ENCODE measurements around the gene LCE6A. TPM values are rescaled to one million over a fixed set of nuclear protein-coding genes. Genes with fewer than 3 reads are reported as not detected.

The LCE6A gene
- total RNA-seq, 1 donor from 2014 or later: not detected

DNA sequence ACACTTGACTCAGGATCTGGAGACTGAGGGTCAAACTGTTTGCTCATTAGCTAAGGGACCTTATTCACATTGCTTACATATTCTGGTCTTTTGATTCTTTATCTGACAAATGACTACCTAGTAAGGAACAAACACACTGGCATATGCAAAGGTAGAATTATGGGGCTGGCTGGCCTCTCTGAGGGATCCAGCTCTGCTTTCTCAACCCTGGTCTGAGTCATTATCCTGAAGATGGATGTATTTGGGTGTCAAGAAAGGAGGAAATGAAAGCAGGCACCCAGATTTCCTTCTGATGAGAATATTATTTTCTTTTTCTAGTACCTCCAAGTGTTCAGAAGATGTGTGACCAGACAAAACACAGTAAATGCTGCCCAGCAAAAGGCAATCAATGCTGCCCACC lies 41.4 kb downstream of the LCE6A start:
- Mint-ChIP-seq H3K27ac (no peak overlapping the region), H3K27me3 (ENCODE audit: insufficient read depth, low read depth) (peaks cover 4% of the 10 kb centered on the region), H3K36me3 (no peaks in the 10 kb centered on the region), H3K9me3 (peaks cover 16% of the 10 kb centered on the region), H3K4me3 (no peak overlapping the region), H3K4me1 (no peaks in the 10 kb centered on the region)
- no peaks in the 10 kb centered on the region for H3K27me3 ChIP-seq
- H3K9me3 ChIP-seq (ENCODE audit: low read depth): peaks cover 9% of the 10 kb centered on the region
- H3K4me3 ChIP-seq: no peak overlapping the region
- H4K20me1 ChIP-seq (ENCODE audit: low read depth): no peaks in the 10 kb centered on the region
- DNase-seq (ENCODE audit: low spot score): no peak
- H2AFZ ChIP-seq (replicated peaks): no peak overlapping the region
- H3K79me2 ChIP-seq (ENCODE audit: low read depth): no peaks in the 10 kb centered on the region
- no peak overlapping the region for H3K27ac ChIP-seq
- H3F3A ChIP-seq (ENCODE audit: low read depth): no peaks in the 10 kb centered on the region
- H3K4me2 ChIP-seq: no peak overlapping the region
- H3K36me3 ChIP-seq: no peaks in the 10 kb centered on the region
- TF ChIP-seq EZH2phosphoT487 (IDR thresholded peaks at IDR 0.05) (no peak), EZH2 (IDR thresholded peaks at IDR 0.05) (no peak)
- TF ChIP-seq, protein P1, sequence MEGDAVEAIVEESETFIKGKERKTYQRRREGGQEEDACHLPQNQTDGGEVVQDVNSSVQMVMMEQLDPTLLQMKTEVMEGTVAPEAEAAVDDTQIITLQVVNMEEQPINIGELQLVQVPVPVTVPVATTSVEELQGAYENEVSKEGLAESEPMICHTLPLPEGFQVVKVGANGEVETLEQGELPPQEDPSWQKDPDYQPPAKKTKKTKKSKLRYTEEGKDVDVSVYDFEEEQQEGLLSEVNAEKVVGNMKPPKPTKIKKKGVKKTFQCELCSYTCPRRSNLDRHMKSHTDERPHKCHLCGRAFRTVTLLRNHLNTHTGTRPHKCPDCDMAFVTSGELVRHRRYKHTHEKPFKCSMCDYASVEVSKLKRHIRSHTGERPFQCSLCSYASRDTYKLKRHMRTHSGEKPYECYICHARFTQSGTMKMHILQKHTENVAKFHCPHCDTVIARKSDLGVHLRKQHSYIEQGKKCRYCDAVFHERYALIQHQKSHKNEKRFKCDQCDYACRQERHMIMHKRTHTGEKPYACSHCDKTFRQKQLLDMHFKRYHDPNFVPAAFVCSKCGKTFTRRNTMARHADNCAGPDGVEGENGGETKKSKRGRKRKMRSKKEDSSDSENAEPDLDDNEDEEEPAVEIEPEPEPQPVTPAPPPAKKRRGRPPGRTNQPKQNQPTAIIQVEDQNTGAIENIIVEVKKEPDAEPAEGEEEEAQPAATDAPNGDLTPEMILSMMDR (IDR thresholded peaks at IDR 0.05): no peak
- H3K4me1 ChIP-seq: no peaks in the 10 kb centered on the region
- no peak overlapping the region for H3K9ac ChIP-seq

DNA sequence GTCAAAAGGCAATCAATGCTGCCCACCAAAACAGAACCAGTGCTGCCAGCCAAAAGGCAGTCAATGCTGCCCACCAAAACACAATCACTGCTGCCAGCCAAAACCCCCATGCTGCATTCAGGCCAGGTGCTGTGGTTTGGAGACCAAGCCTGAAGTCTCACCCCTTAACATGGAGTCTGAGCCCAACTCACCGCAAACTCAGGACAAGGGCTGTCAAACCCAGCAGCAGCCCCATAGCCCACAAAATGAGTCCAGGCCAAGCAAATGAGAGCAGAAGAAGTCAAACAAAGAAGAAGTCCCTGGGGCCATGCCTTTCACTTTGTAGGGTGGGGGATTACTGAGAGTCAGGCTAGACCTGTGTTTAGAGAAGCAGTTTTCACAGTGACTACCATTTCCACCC lies 41.9 kb downstream of the LCE6A start:
- H3K9me3 Mint-ChIP-seq: peaks cover 16% of the 10 kb centered on the region

DNA sequence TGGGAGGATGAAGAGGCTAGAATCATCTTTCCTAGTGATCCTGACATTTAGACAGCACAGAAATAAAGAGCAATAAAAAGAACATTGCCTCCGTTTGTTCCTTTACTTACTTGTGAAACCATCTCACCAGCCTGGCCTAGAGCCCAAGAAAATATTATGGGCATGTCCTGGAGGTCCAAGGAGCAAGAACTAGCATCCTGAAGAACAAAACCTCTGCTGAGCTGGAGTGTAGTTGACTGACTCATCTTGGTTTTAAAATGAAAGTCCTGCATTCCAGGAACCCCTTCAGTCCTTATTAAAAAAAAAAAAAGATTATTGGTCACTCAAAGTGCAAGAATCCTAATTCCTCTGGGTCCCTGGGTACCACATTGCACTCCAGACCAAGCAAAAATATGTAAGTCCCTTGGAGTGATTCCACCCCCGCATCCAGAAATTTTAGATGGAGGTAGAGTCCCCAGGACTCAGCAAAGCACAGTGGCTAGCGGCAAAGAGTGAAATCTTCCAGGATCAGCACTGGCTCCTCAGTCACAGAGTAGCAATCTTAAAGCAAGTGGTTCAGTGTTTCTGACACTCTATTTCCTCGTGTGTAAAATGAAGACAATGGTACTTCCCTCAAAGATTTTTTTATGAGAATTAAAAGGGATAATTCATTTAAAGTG lies 42.4 kb downstream of the LCE6A start:
- H3K4me2 ChIP-seq: no peak overlapping the region
- peaks cover 11% of the 10 kb centered on the region for H3K9me3 Mint-ChIP-seq
- no peak for DNase-seq (ENCODE audit: low spot score)

More for the DNA sequence above, 41.9 kb downstream of the LCE6A start:
- H3K4me3 Mint-ChIP-seq: no peak overlapping the region
- Histone ChIP-seq H3K4me2 (no peak overlapping the region), H3F3A (ENCODE audit: low read depth) (no peaks in the 10 kb centered on the region), H3K36me3 (no peaks in the 10 kb centered on the region), H3K27ac (no peak overlapping the region), H3K9me3 (ENCODE audit: low read depth) (peaks cover 11% of the 10 kb centered on the region), H3K4me3 (no peak overlapping the region), H3K27me3 (no peaks in the 10 kb centered on the region), H4K20me1 (ENCODE audit: low read depth) (no peaks in the 10 kb centered on the region), H3K79me2 (ENCODE audit: low read depth) (no peaks in the 10 kb centered on the region), H3K9ac (no peak overlapping the region), H3K4me1 (no peaks in the 10 kb centered on the region), H2AFZ (replicated peaks) (no peak overlapping the region)
- no peaks in the 10 kb centered on the region for H3K36me3 Mint-ChIP-seq
- peaks cover 4% of the 10 kb centered on the region for H3K27me3 Mint-ChIP-seq (ENCODE audit: insufficient read depth, low read depth)
- no peaks in the 10 kb centered on the region for H3K4me1 Mint-ChIP-seq
- DNase-seq (ENCODE audit: low spot score): no peak
- TF ChIP-seq, protein P1 (IDR thresholded peaks at IDR 0.05): no peak
- TF ChIP-seq EZH2phosphoT487 (IDR thresholded peaks at IDR 0.05): no peak
- TF ChIP-seq EZH2 (IDR thresholded peaks at IDR 0.05): no peak
- no peak overlapping the region for H3K27ac Mint-ChIP-seq

More for the DNA sequence above, 42.4 kb downstream of the LCE6A start:
- H3K4me3 ChIP-seq: no peak overlapping the region
- H3K36me3 ChIP-seq: no peaks in the 10 kb centered on the region
- Mint-ChIP-seq H3K27ac (no peak overlapping the region), H3K36me3 (no peaks in the 10 kb centered on the region), H3K4me1 (no peaks in the 10 kb centered on the region), H3K27me3 (ENCODE audit: insufficient read depth, low read depth) (peaks cover 3% of the 10 kb centered on the region), H3K4me3 (no peak overlapping the region)
- H3K4me1 ChIP-seq: no peaks in the 10 kb centered on the region
- no peaks in the 10 kb centered on the region for H4K20me1 ChIP-seq (ENCODE audit: low read depth)
- no peaks in the 10 kb centered on the region for H3K79me2 ChIP-seq (ENCODE audit: low read depth)
- no peak overlapping the region for H3K27ac ChIP-seq
- H3F3A ChIP-seq (ENCODE audit: low read depth): no peaks in the 10 kb centered on the region
- H3K9ac ChIP-seq: no peak overlapping the region
- no peaks in the 10 kb centered on the region for H3K27me3 ChIP-seq
- peaks cover 11% of the 10 kb centered on the region for H3K9me3 ChIP-seq (ENCODE audit: low read depth)
- H2AFZ ChIP-seq (replicated peaks): no peak overlapping the region
- TF ChIP-seq EZH2phosphoT487 (IDR thresholded peaks at IDR 0.05): no peak
- TF ChIP-seq, protein P1 (IDR thresholded peaks at IDR 0.05): no peak
- no peak for TF ChIP-seq EZH2 (IDR thresholded peaks at IDR 0.05)
